ENCODE data around the gene RBP3. TPM values are rescaled to one million over a fixed set of nuclear protein-coding genes. Genes with fewer than 3 reads are reported as not detected.

Gene RBP3
- polyA plus RNA-seq, 1 donor (not counting 4 experiments of a cell fraction or from before 2014, with no cell fraction given): not detected

- Histone ChIP-seq H3K79me2 (ENCODE audit: control insufficient read depth, insufficient read depth, low read length) (no peaks in the 10 kb centered on the region), H3K27me3 (ENCODE audit: control insufficient read depth, extremely low read depth, insufficient read depth, low read length) (no peaks in the 10 kb centered on the region), H4K20me1 (ENCODE audit: control insufficient read depth, extremely low read depth, insufficient read depth, low read length) (no peaks in the 10 kb centered on the region), H3K4me3 (ENCODE audit: control insufficient read depth in 2 of 3, extremely low read depth in 1 of 3, insufficient read depth in 2 of 3, low read depth in 1 of 3, low read length in 3 of 3) (no peak overlapping the region), H3K9me3 (ENCODE audit: control insufficient read depth, low read depth, low read length) (no peaks in the 10 kb centered on the region), H3K9ac (ENCODE audit: control insufficient read depth, extremely low read depth, insufficient read depth, low read length) (no peak overlapping the region), H3K9me1 (ENCODE audit: control insufficient read depth, extremely low read depth, insufficient read depth, low read length) (no peaks in the 10 kb centered on the region), H2AFZ (ENCODE audit: control insufficient read depth, low read length) (no peak overlapping the region), H3K4me1 (ENCODE audit: control insufficient read depth, extremely low read depth, insufficient read depth, low read length) (peaks cover 55% of the 10 kb centered on the region), H3K27ac (ENCODE audit: control insufficient read depth, insufficient read depth, low read length) (no peak overlapping the region), H3K36me3 (ENCODE audit: control insufficient read depth in 2 of 2, extremely low read depth in 1 of 2, insufficient read depth in 2 of 2, low read length in 2 of 2) (no peaks in the 10 kb centered on the region), H3K4me2 (ENCODE audit: control insufficient read depth, extremely low read depth, insufficient read depth, low read depth, low read length) (no peak overlapping the region)
- FAIRE-seq (no peak), DNase-seq (ENCODE audit: low read depth, low spot score) (no peak)
- dilution Hi-C loops (cut with MboI; ENCODE audit: extremely low pct_ligation_motif_present, low sequenced_read_pairs): no loop called here
- no peak for TF ChIP-seq CTCF (optimal IDR thresholded peaks at IDR 0.05 in 1 of 3, IDR thresholded peaks at IDR 0.05 in 1 of 3, conservative IDR thresholded peaks at IDR 0.05 in 1 of 3; ENCODE audit: extremely low read depth in 1 of 3, insufficient read depth in 2 of 3, low read length in 3 of 3)
- no peak for TF ChIP-seq EZH2 (IDR thresholded peaks at IDR 0.05; ENCODE audit: low read length)
Measured at GRCh38 chr10:47400251-47400650, 52.1 kb downstream of the RBP3 start.

DNA sequence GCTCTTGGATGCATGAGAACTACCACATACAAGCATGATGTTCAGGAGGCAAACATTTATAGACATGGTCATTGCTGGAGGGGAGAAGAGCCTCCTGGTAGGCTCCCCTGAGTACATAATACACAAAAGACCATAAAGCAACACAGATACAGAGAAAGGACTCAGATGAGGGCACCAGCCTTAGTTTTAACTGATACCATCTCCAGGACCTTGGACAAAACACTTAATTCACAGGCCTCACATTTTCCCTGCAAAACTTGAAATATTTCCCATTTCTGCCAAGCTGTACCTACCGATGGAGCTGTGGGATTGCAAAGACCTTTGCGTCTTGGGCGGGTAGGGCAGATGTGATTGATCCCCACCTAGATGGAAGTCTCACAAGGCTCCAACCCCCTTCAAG lies 52.6 kb downstream of the RBP3 start:
- Histone ChIP-seq H2AFZ (ENCODE audit: control insufficient read depth, low read length) (no peak overlapping the region), H3K9me3 (ENCODE audit: control insufficient read depth, low read depth, low read length) (no peaks in the 10 kb centered on the region), H3K79me2 (ENCODE audit: control insufficient read depth, insufficient read depth, low read length) (no peaks in the 10 kb centered on the region), H4K20me1 (ENCODE audit: control insufficient read depth, extremely low read depth, insufficient read depth, low read length) (no peaks in the 10 kb centered on the region), H3K36me3 (ENCODE audit: control insufficient read depth in 2 of 2, extremely low read depth in 1 of 2, insufficient read depth in 2 of 2, low read length in 2 of 2) (no peaks in the 10 kb centered on the region), H3K4me1 (ENCODE audit: control insufficient read depth, extremely low read depth, insufficient read depth, low read length) (peaks cover 54% of the 10 kb centered on the region), H3K4me2 (ENCODE audit: control insufficient read depth, extremely low read depth, insufficient read depth, low read depth, low read length) (no peak overlapping the region), H3K27me3 (ENCODE audit: control insufficient read depth, extremely low read depth, insufficient read depth, low read length) (no peaks in the 10 kb centered on the region), H3K27ac (ENCODE audit: control insufficient read depth, insufficient read depth, low read length) (no peak overlapping the region), H3K4me3 (ENCODE audit: control insufficient read depth in 2 of 3, extremely low read depth in 1 of 3, insufficient read depth in 2 of 3, low read depth in 1 of 3, low read length in 3 of 3) (no peak overlapping the region), H3K9me1 (ENCODE audit: control insufficient read depth, extremely low read depth, insufficient read depth, low read length) (no peaks in the 10 kb centered on the region), H3K9ac (ENCODE audit: control insufficient read depth, extremely low read depth, insufficient read depth, low read length) (no peak overlapping the region)
- dilution Hi-C loops (cut with MboI; ENCODE audit: extremely low pct_ligation_motif_present, low sequenced_read_pairs): no loop called here
- TF ChIP-seq EZH2 (IDR thresholded peaks at IDR 0.05; ENCODE audit: low read length): no peak
- TF ChIP-seq CTCF (optimal IDR thresholded peaks at IDR 0.05 in 1 of 3, IDR thresholded peaks at IDR 0.05 in 1 of 3, conservative IDR thresholded peaks at IDR 0.05 in 1 of 3; ENCODE audit: extremely low read depth in 1 of 3, insufficient read depth in 2 of 3, low read length in 3 of 3): no peak
- no peak for FAIRE-seq
- no peak for DNase-seq (ENCODE audit: low read depth, low spot score)

All from keratinocyte (primary cell).